Subcutaneous abdominal adipose tissue (tissue), 5 donors: Measurements from ENCODE around the gene TCEA2.

Experiments used
- H3K27ac ChIP-seq: one replicate; pipeline ENCODE4 v1.7.0; 2013; ENCODE audit warnings: low read depth, mild to moderate bottlenecking, inconsistent platforms, low read length, moderate library complexity
- H3K27me3 ChIP-seq, 5 donors: one replicate each; pipeline ENCODE4 v1.7.0; 2013; ENCODE audit warnings: low read length in 5 of 5, inconsistent platforms in 1 of 5; ENCODE audit not compliant: control insufficient read depth in 5 of 5, insufficient read depth in 4 of 5
- H3K36me3 ChIP-seq, 5 donors: one replicate each; pipeline ENCODE4 v1.7.0; 2013; ENCODE audit warnings: low read length in 5 of 5; ENCODE audit not compliant: control insufficient read depth in 5 of 5, insufficient read depth in 5 of 5
- H3K4me1 ChIP-seq, 5 donors: one replicate each; pipeline ENCODE4 v1.7.0; 2013; ENCODE audit warnings: low read length in 5 of 5, mild to moderate bottlenecking in 3 of 5, moderate library complexity in 1 of 5; ENCODE audit not compliant: control insufficient read depth in 5 of 5, insufficient read depth in 5 of 5
- H3K4me3 ChIP-seq, 5 donors: one replicate each; pipeline ENCODE4 v1.7.0; 2013; ENCODE audit warnings: low read length in 5 of 5, low read depth in 1 of 5
- H3K9ac ChIP-seq, 5 donors: one replicate each; pipeline ENCODE4 v1.7.0; 2013; ENCODE audit warnings: low read length in 5 of 5, mild to moderate bottlenecking in 4 of 5, moderate library complexity in 3 of 5
- H3K9me3 ChIP-seq, 5 donors: one replicate each; pipeline ENCODE4 v1.7.0; 2013; ENCODE audit warnings: low read length in 5 of 5; ENCODE audit not compliant: control insufficient read depth in 5 of 5
- donor health status: healthy.
- donor health status: healthy.
- donor health status: healthy.
- donor health status: healthy.
- donor health status: healthy.

The TCEA2 gene

DNA sequence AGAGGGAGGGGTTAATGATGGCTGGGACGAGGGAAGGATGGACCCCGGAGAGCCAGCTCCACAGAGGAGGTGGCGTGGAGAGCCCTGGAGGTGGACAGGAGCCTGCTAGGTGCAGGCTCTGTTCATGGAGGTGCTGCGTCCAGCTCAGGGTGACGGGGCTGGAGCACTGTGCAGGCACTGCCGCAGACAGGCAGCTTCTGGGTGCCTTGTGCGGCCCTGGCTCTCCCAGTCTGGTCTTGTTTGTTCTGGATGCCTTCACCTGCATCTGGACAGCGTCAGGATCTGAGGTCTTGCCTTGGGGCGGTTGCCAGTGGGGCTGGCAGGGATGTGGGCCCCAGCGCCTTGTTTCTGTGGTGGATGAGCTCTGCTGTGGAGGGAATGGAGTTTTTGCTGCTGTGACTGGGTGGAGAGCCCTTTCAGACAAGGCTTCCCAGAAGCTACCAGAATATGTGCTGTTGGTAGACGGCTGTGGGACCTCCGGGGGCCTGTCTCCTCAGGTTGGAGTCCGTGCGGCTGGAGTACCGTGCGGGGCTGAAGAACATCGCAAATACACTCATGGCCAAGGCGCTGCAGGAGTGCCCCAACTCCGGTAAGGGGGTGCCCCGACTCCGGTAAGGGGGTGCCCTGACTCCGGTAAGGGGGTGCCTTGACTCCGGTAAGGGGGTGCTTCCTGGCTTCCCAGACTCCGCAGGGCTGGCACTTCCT, 34.9 kb upstream of the TCEA2 start:
- H3K27me3 ChIP-seq: no peaks in the 10 kb centered on the region
- H3K4me1 ChIP-seq: no peaks in the 10 kb centered on the region
- H3K9me3 ChIP-seq: no peaks in the 10 kb centered on the region
- H3K4me3 ChIP-seq: no peak overlapping the region
- no peak overlapping the region for H3K9ac ChIP-seq
- peaks cover 0 to 98% (median 95%) of the 10 kb centered on the region in 5 donors for H3K36me3 ChIP-seq
- H3K27ac ChIP-seq: no peak overlapping the region

DNA sequence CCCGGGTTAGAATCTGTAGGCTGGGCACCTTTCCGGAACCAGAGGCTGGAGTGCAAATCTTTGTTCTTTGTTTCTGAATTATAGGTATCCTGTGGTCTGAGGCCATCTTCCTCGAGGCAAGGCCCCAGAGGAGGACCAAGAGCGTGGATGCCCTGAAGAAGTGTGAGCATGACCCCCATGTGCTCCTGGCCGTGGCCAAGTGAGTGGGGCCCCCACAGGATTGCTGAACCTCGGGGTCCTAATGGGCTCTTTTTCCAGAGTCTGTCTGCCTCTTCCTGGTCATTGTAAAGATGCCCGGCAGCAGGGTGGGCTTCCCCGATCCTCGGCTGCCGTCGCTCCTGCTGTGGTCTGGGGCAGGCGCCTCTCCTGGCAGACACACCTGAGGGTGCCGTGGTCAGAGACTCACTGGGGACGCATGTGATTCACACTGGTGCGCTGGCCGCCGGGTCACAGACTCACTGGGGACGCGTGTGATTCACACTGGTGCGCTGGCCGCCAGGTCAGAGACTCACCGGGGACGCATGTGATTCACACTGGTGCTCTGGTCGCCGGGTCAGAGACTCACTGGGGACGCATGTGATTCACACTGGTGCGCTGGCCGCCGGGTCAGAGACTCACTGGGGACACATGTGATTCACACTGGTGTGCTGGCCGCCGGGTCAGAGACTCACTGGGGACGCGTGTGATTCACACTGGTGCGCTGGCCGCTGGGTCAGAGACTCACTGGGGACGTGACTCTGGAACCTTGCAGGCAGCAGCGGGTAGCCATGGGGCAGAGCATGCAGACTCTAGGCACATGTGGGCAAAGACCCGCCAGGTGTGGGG, 33.5 kb upstream of the TCEA2 start:
- H3K27ac ChIP-seq: no peak overlapping the region
- H3K4me3 ChIP-seq: no peak overlapping the region
- no peak overlapping the region for H3K9ac ChIP-seq
- no peaks in the 10 kb centered on the region for H3K9me3 ChIP-seq
- H3K4me1 ChIP-seq: peaks cover 0 to 4% (median 0%) of the 10 kb centered on the region in 5 donors
- H3K27me3 ChIP-seq: no peaks in the 10 kb centered on the region
- H3K36me3 ChIP-seq: peaks cover 0 to 98% (median 90%) of the 10 kb centered on the region in 5 donors

DNA sequence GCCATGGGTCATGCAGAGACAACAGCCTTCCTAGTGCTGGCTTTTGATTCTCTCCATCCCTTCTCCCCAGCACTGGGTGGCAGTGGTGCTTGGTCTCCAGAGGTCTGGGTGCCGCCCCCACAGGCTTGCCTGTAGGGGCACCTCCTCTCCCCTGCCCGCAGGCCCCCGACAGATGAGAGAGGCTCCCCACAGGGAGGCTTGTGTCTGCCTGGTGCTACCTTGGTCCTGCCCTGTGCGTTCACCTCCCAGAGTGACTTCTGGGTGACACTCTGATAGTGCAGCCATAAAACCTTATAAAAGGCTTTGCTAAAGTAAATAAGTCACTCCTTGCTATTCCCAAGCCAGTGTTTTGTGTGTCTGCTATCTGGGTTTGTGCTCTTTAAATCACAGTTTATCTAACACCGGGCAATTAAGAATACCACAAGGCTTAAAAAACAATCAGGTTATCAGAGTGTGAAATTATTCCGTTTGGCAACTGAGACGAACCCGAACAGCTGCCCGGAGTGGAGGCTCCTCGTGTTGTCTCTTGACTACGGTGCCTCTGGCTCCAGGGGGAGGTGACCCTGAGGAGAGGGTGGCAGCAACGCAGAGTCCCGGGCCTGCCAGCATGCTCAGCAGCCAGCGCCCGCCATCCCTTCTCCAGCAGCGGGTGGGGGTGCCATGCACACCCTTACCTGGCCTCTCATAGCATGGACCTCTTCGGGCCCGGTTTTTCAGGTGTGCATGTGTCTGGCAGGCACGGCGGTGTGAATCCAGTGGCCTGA, 32.4 kb upstream of the TCEA2 start:
- H3K4me3 ChIP-seq: no peak overlapping the region
- H3K36me3 ChIP-seq: peaks cover 0 to 96% (median 86%) of the 10 kb centered on the region in 5 donors
- H3K9me3 ChIP-seq: no peaks in the 10 kb centered on the region

DNA sequence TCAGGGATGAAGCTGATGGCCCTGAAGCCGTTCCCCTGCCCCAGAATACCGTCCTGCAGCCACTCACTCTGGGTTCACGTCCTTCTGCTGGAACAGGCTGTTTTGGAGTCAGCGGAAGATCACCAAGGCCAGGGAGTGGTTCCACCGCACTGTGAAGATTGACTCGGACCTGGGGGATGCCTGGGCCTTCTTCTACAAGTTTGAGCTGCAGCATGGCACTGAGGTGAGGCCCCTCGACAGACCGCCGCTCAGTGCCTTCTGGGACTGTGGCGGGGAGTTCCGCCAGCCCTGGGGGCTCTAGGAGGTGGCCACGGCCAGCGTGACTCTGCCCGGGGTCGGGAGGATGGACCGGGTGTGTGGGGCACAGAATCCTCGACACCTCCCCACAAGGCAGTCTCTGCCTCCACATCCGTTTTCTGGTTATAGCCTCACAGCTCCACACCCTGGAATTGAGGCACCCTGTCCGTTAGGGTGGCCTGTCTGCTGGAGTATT, 31.1 kb upstream of the TCEA2 start:
- Histone ChIP-seq H3K27ac (no peak overlapping the region), H3K4me3 (no peak overlapping the region), H3K36me3 (peaks cover 0 to 83% (median 78%) of the 10 kb centered on the region in 5 donors), H3K27me3 (peaks cover 0 to 8% (median 6%) of the 10 kb centered on the region in 5 donors), H3K9me3 (no peaks in the 10 kb centered on the region), H3K9ac (no peak overlapping the region), H3K4me1 (peaks cover 0 to 12% (median 9%) of the 10 kb centered on the region in 5 donors)

More for the DNA sequence above, 32.4 kb upstream of the TCEA2 start:
- H3K27ac ChIP-seq: no peak overlapping the region
- H3K4me1 ChIP-seq: peaks cover 0 to 4% (median 0%) of the 10 kb centered on the region in 5 donors
- no peak overlapping the region for H3K9ac ChIP-seq
- H3K27me3 ChIP-seq: no peaks in the 10 kb centered on the region

DNA sequence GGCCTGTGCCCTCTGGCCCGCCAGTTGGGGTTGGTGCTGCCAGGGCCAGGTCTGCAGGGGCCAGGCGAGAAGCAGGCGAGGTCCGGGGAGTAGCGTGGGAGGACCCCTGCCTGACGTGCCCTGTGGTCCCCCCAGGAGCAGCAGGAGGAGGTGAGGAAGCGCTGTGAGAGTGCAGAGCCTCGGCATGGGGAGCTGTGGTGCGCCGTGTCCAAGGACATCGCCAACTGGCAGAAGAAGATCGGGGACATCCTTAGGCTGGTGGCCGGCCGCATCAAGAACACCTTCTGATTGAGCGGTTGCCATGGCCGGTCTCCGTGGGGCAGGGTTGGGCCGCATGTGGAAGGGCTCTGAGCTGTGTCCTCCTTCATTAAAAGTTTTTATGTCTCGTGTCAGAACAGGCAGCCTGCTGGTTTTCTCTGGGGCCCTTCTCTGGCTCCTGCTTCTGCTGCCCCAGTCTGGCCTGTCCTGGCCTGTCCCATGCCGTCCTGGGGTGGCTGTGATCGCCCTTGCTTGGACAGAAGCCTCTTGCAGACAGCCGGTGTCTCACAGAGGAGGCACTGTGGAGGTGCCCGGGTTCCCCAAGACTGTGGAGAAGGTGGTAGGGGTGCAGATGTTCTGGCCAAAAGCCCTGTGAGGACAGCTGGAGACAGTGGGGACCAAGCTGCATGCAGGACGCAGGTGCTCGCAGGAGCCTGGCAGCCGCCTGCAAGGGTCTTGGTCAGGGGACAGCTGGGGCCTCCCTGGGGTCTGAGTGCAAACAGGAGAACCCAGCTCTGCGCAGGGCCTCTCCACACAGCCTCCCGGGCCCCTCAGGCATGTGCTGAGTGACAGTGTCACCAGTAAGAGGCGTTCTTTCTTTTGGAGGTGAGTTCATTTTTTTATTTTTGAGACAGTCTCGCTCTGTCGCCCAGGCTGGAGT, 30.0 kb upstream of the TCEA2 start:
- H3K4me1 ChIP-seq: peaks cover 0 to 17% (median 9%) of the 10 kb centered on the region in 5 donors
- H3K9ac ChIP-seq: no peak overlapping the region
- peaks cover 0 to 17% (median 14%) of the 10 kb centered on the region in 5 donors for H3K27me3 ChIP-seq
- H3K9me3 ChIP-seq: no peaks in the 10 kb centered on the region
- H3K27ac ChIP-seq: no peak overlapping the region
- H3K36me3 ChIP-seq: peaks cover 0 to 72% (median 67%) of the 10 kb centered on the region in 5 donors
- H3K4me3 ChIP-seq: no peak overlapping the region

DNA sequence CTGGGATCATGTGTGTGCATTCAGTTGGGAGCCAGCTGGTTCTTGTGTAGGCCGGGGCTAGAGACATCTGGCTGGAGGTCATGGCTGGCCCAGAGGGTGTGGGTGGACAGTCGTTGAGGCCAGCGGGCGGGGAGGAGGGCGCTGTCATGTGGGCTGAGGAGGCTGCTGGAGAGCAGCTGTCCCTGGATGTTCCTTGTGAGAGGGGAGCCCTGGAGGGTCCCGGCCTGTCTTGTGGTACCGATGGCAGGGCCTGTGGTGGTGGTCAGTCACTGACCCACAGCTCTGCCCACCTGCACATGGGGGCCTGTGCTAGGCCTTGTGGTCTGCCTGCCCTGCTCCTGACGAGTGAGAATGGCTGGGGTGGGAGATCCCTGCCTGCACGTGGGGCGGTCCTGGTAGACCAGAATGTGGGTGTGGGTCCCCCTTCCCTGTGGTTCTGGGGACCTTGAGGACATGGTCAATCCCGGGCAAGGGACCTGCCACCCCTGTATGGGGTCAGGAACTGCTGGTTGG, 29.0 kb upstream of the TCEA2 start:
- peaks cover 0 to 17% (median 14%) of the 10 kb centered on the region in 5 donors for H3K27me3 ChIP-seq
- H3K36me3 ChIP-seq: peaks cover 0 to 62% (median 57%) of the 10 kb centered on the region in 5 donors
- H3K4me1 ChIP-seq: peaks cover 0 to 25% (median 17%) of the 10 kb centered on the region in 5 donors
- no peak overlapping the region for H3K9ac ChIP-seq
- no peak overlapping the region for H3K27ac ChIP-seq
- no peaks in the 10 kb centered on the region for H3K9me3 ChIP-seq
- no peak overlapping the region for H3K4me3 ChIP-seq

DNA sequence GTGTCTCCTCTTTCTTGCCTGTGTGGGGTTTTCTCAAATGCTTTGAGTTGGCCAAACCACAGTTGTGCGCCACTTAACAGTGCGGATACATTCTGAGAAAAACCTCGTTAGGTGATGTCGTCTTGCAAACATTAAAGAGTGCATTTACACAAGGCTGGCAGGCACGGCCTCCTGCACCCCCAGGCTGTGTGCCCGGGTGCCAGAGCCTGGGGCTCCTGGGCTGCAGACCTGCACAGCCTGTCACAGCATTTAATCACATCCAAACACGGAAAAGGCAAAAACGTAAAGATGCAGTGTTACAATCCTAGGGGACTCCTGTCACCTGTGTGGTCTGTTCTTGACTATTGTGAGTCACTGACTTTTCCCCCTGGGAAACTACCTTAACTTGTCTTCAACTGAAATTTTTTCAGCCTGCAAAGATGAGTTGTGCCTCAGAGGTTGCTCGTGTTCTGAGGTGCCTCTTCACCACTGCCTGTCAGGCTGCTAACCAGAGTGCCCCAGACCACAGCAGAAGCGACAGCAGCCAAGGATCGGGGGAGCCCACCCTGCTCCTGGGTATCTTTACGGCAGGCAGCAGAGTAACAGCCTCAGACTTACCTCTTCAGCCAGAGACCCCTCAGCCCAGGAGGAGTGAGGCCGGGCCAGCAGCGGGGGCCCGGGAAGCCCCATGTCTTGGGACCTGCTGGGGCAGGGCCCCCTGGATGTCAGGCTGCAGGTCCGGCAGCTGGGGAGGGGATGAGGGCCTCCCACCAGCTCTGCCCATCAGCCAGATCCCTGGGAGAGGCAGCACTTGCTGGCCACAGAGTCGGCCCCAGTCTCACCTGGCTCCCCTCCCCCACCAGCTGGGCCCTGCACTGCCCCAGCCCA, 27.7 kb upstream of the TCEA2 start:
- Histone ChIP-seq H3K4me3 (no peak overlapping the region), H3K27me3 (peaks cover 5 to 27% (median 22%) of the 10 kb centered on the region in 5 donors), H3K4me1 (peaks cover 0 to 37% (median 24%) of the 10 kb centered on the region in 5 donors), H3K27ac (no peak overlapping the region), H3K9ac (no peak overlapping the region), H3K9me3 (no peaks in the 10 kb centered on the region), H3K36me3 (peaks cover 0 to 49% (median 44%) of the 10 kb centered on the region in 5 donors)

DNA sequence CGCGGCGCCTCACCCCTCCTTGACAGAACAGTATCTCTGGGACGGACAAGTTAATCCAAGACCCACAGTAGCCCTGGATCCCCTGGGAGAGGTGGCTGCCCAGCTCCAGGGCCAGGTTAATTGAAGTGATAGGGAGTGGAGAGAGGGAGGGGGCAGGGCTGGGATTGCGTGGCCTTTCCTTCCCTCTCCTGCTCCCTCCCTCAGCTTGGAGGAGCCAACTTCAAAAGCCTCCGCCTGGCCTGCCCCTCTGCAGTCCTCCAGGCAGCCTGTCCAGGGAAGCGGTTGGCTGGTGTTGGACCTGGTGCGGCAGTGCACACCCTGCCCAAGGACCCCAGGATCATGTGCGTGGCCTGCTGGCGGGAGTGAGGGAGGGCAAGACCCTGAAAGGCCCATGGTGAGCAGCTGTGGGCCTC, 27.1 kb upstream of the TCEA2 start, which contains the start of gene C20orf204:
C20orf204 (plus strand) TSS at position 250 of the 413 bp plus-strand sequence; CDS start at position 392, 142 bp downstream.
- Histone ChIP-seq H3K9ac (no peak within 1 kb of the TSS), H3K36me3 (peaks cover 0 to 43% (median 38%) of the 10 kb centered on the region in 5 donors), H3K9me3 (no peaks in the 10 kb centered on the region), H3K27me3 (peaks cover 12 to 34% (median 28%) of the 10 kb centered on the region in 5 donors), H3K4me3 (no peak within 1 kb of the TSS), H3K4me1 (peaks cover 0 to 44% (median 30%) of the 10 kb centered on the region in 5 donors), H3K27ac (no peak within 1 kb of the TSS)
